ENCODE results near the gene HAAO. TPM values are rescaled to one million over a fixed set of nuclear protein-coding genes. Genes with fewer than 3 reads are reported as not detected.

HAAO gene
- total RNA-seq = 3.5 and 4.9 TPM in 2 replicates
- long read RNA-seq = 0 reads

- peak; percentile 61 for DNase-seq (ENCODE audit: low read depth, low spot score)
- Mint-ChIP-seq H3K9me3 (no peaks in the 10 kb centered on the region), H3K27me3 (ENCODE audit: low read depth) (peaks cover 18% of the 10 kb centered on the region), H3K4me3 (peak within 1 kb of the TSS; percentile 85), H3K4me1 (peaks cover 34% of the 10 kb centered on the region), H3K36me3 (ENCODE audit: low read depth) (no peaks in the 10 kb centered on the region), H3K27ac (ENCODE audit: unreplicated experiment) (no peak within 1 kb of the TSS)
- peak; percentile 31 for TF ChIP-seq CTCF (conservative IDR thresholded peaks at IDR 0.05)
Measured at GRCh38 chr2:42792583-42793333, at the start of gene HAAO. HAAO (minus strand) TSS chr2:42792583; CDS start chr2:42792536, 47 bp downstream.

GRCh38 chr2:42841344-42841743 lies 49.0 kb upstream of the HAAO start:
- Mint-ChIP-seq H3K4me1 (peaks cover 23% of the 10 kb centered on the region), H3K27ac (ENCODE audit: unreplicated experiment) (no peak overlapping the region), H3K36me3 (ENCODE audit: low read depth) (no peaks in the 10 kb centered on the region), H3K4me3 (no peak overlapping the region), H3K9me3 (no peaks in the 10 kb centered on the region), H3K27me3 (ENCODE audit: low read depth) (no peaks in the 10 kb centered on the region)
- TF ChIP-seq CTCF (conservative IDR thresholded peaks at IDR 0.05) = no peak
- DNase-seq (ENCODE audit: low read depth, low spot score) = no peak

GRCh38 chr2:42840760-42841159 lies 48.4 kb upstream of the HAAO start:
- no peaks in the 10 kb centered on the region for H3K9me3 Mint-ChIP-seq
- no peaks in the 10 kb centered on the region for H3K27me3 Mint-ChIP-seq (ENCODE audit: low read depth)
- no peak for TF ChIP-seq CTCF (conservative IDR thresholded peaks at IDR 0.05)
- DNase-seq (ENCODE audit: low read depth, low spot score) = no peak
- no peak overlapping the region for H3K27ac Mint-ChIP-seq (ENCODE audit: unreplicated experiment)
- H3K4me1 Mint-ChIP-seq = peaks cover 22% of the 10 kb centered on the region
- H3K36me3 Mint-ChIP-seq (ENCODE audit: low read depth) = no peaks in the 10 kb centered on the region
- no peak overlapping the region for H3K4me3 Mint-ChIP-seq

GRCh38 chr2:42839809-42840501 lies 47.6 kb upstream of the HAAO start:
- Mint-ChIP-seq H3K4me3 (no peak overlapping the region), H3K27me3 (ENCODE audit: low read depth) (no peaks in the 10 kb centered on the region), H3K9me3 (no peaks in the 10 kb centered on the region), H3K27ac (ENCODE audit: unreplicated experiment) (no peak overlapping the region), H3K36me3 (ENCODE audit: low read depth) (no peaks in the 10 kb centered on the region), H3K4me1 (peaks cover 14% of the 10 kb centered on the region)
- no peak for DNase-seq (ENCODE audit: low read depth, low spot score)
- TF ChIP-seq CTCF (conservative IDR thresholded peaks at IDR 0.05) = no peak

- H3K27ac Mint-ChIP-seq (ENCODE audit: unreplicated experiment) = no peak overlapping the region
- no peaks in the 10 kb centered on the region for H3K9me3 Mint-ChIP-seq
- H3K4me3 Mint-ChIP-seq = no peak overlapping the region
- H3K27me3 Mint-ChIP-seq (ENCODE audit: low read depth) = no peaks in the 10 kb centered on the region
- TF ChIP-seq CTCF (conservative IDR thresholded peaks at IDR 0.05) = no peak
- peaks cover 10% of the 10 kb centered on the region for H3K4me1 Mint-ChIP-seq
- H3K36me3 Mint-ChIP-seq (ENCODE audit: low read depth) = no peaks in the 10 kb centered on the region
- no peak for DNase-seq (ENCODE audit: low read depth, low spot score)
Measured at GRCh38 chr2:42838133-42838532, 45.8 kb upstream of the HAAO start.

Data from neural crest cell (in vitro differentiated cells).